Trophoblast cell (in vitro differentiated cells and primary cell): ENCODE data around the gene MPND.

Source experiments
- DNase-seq, 2 donors: peaks; one replicate each; pipeline ENCODE4 v3.0.0-alpha.2; 2016
- H2AFZ ChIP-seq: 2 replicates; pipeline ENCODE4 v1.6.1; 2013; ENCODE audit warnings: low read length, moderate library complexity, mild to moderate bottlenecking; ENCODE audit not compliant: insufficient read depth, poor library complexity
- H2AK5ac ChIP-seq: 2 replicates; pipeline ENCODE4 v1.6.1; 2013; ENCODE audit warnings: mild to moderate bottlenecking, low read length
- H2BK120ac ChIP-seq: 2 replicates; pipeline ENCODE4 v1.6.1; 2013; ENCODE audit warnings: low read length, mild to moderate bottlenecking, moderate library complexity; ENCODE audit not compliant: insufficient read depth, poor library complexity
- H2BK12ac ChIP-seq: 2 replicates; pipeline ENCODE4 v1.6.1; 2013; ENCODE audit warnings: mild to moderate bottlenecking, low read length, moderate library complexity
- H2BK5ac ChIP-seq: 2 replicates; pipeline ENCODE4 v1.6.1; 2013; ENCODE audit warnings: low read length, low read depth, moderate library complexity, mild to moderate bottlenecking; ENCODE audit not compliant: poor library complexity
- H3K14ac ChIP-seq: 2 replicates; pipeline ENCODE4 v1.6.1; 2013; ENCODE audit warnings: mild to moderate bottlenecking, low read length
- H3K18ac ChIP-seq: 2 replicates; pipeline ENCODE4 v1.6.1; 2013; ENCODE audit warnings: mild to moderate bottlenecking, low read length
- H3K23ac ChIP-seq: 2 replicates; pipeline ENCODE4 v1.6.1; 2013; ENCODE audit warnings: low read length
- H3K27ac ChIP-seq: 2 replicates; pipeline ENCODE4 v1.5.1; 2013; ENCODE audit warnings: low read depth, mild to moderate bottlenecking, inconsistent platforms, low read length, moderate library complexity
- H3K27me3 ChIP-seq: 2 replicates; pipeline ENCODE4 v1.6.1; 2013; ENCODE audit warnings: inconsistent platforms, mild to moderate bottlenecking, low read length, moderate library complexity; ENCODE audit not compliant: insufficient read depth
- H3K36me3 ChIP-seq, 2 experiments: 1 replicate in 1 of 2; 2 replicates in 1 of 2; pipeline ENCODE4 v1.6.1; 2013; ENCODE audit warnings: low read length in 2 of 2, mild to moderate bottlenecking in 2 of 2, moderate library complexity in 1 of 2; ENCODE audit not compliant: insufficient read depth in 2 of 2, control insufficient read depth in 1 of 2
- H3K4ac ChIP-seq: 2 replicates; pipeline ENCODE4 v1.6.1; 2013; ENCODE audit warnings: low read depth, mild to moderate bottlenecking, low read length, moderate library complexity
- H3K4me1 ChIP-seq, 2 experiments: 1 replicate in 1 of 2; 2 replicates in 1 of 2; pipeline ENCODE4 v1.6.1; 2013; ENCODE audit warnings: low read length in 2 of 2, mild to moderate bottlenecking in 2 of 2, moderate library complexity in 1 of 2; ENCODE audit not compliant: insufficient read depth in 2 of 2, control insufficient read depth in 1 of 2
- H3K4me2 ChIP-seq: 2 replicates; pipeline ENCODE4 v1.6.1; 2013; ENCODE audit warnings: inconsistent platforms, mild to moderate bottlenecking, low read length, moderate library complexity
- H3K4me3 ChIP-seq: 2 replicates; pipeline ENCODE4 v1.5.1; 2013; ENCODE audit warnings: mild to moderate bottlenecking, low read depth, low read length, inconsistent platforms
- H3K79me1 ChIP-seq: one replicate; pipeline ENCODE4 v1.6.1; 2013; ENCODE audit warnings: low read length
- H3K79me2 ChIP-seq: 2 replicates; pipeline ENCODE4 v1.6.1; 2013; ENCODE audit warnings: low read length, mild to moderate bottlenecking; ENCODE audit not compliant: control insufficient read depth, insufficient read depth, poor library complexity
- H3K9ac ChIP-seq: 2 replicates; pipeline ENCODE4 v1.6.1; 2013; ENCODE audit warnings: mild to moderate bottlenecking, low read length
- H3K9me3 ChIP-seq: 2 replicates; pipeline ENCODE4 v1.6.1; 2013; ENCODE audit warnings: low read depth, mild to moderate bottlenecking, control low read depth, inconsistent platforms, low read length; ENCODE audit not compliant: insufficient read depth
- H4K12ac ChIP-seq: 2 replicates; pipeline ENCODE4 v1.6.1; 2013; ENCODE audit warnings: low read depth, mild to moderate bottlenecking, low read length, moderate library complexity
- H4K8ac ChIP-seq: 2 replicates; pipeline ENCODE4 v1.6.1; 2013; ENCODE audit warnings: low read depth, mild to moderate bottlenecking, low read length, moderate library complexity
- H4K91ac ChIP-seq: one replicate; pipeline ENCODE4 v1.6.1; 2013; ENCODE audit warnings: low read depth, mild to moderate bottlenecking, low read length, moderate library complexity
- WGBS: extraction: QIAGEN DNeasy Blood & Tissue Kit; methylation state at CpG from one replicate; pipeline ENCODE4 v1.1.7; 2013; ENCODE audit warnings: missing lambda C conversion rate; ENCODE audit not compliant: insufficient read length, insufficient coverage; ENCODE audit errors: extremely low coverage; 5-methylcytosine and 5-hydroxymethylcytosine counted together

The MPND gene

DNA sequence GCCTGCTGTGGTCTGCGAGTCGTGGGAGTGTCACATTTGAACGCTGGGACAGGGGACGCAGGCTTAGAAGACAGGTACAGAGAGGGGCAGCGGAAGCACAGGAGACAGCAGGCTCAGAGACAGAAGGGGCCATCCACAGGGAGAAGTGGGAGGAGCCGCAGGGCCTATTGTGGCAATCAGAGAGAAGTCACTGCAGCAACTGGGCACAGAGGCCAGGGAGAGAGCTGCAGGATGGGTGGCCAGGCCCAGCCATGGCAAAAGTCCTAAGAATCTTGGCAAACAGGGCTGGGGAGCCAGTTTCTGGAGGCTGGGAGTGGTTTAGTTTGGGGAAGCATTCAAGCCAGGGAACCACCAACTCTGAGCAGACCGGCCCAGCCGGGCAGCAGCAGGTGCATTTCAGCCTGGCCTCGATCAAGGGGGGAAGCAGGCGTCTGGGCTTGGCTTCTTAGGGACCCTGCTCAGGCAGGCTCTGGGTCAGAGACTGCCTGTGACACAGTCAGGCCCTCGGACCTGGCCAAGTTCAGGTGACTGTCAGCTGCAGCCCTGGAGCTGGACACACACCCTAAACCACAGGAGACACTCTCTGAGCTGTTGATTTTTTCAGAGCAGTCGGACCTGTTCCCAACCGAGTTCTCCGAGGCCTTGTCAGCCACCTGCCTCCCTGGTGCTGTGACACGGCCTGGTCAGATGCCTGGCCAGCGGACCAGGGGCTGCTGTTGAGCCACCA, 45.1 kb downstream of the MPND start:
- Histone ChIP-seq H3K36me3 (peaks cover 34 to 45% of the 10 kb centered on the region in 2 experiments), H2BK5ac (no peak overlapping the region), H3K79me1 (peaks cover 29% of the 10 kb centered on the region), H3K23ac (no peak overlapping the region), H3K4me1 (peaks cover 41 to 44% of the 10 kb centered on the region in 2 experiments), H4K8ac (no peak overlapping the region), H2BK12ac (peak overlapping the region; percentile 59), H3K4me3 (peak overlapping the region; percentile 44), H3K14ac (peak overlapping the region; percentile 30), H4K12ac (no peak overlapping the region), H3K79me2 (peaks cover 40% of the 10 kb centered on the region), H3K18ac (peak overlapping the region; percentile 51), H3K27me3 (no peaks in the 10 kb centered on the region), H2BK120ac (no peak overlapping the region), H2AFZ (no peak overlapping the region), H3K27ac (peak overlapping the region; percentile 3), H3K4me2 (no peak overlapping the region), H3K9me3 (peaks cover 2% of the 10 kb centered on the region), H3K9ac (no peak overlapping the region), H3K4ac (peak overlapping the region; percentile 89), H4K91ac (peak overlapping the region; percentile 39), H2AK5ac (no peak overlapping the region)
- no CpG with 5 or more reads among the region's 16 CpGs for WGBS
- peak; percentile 73 for DNase-seq

DNA sequence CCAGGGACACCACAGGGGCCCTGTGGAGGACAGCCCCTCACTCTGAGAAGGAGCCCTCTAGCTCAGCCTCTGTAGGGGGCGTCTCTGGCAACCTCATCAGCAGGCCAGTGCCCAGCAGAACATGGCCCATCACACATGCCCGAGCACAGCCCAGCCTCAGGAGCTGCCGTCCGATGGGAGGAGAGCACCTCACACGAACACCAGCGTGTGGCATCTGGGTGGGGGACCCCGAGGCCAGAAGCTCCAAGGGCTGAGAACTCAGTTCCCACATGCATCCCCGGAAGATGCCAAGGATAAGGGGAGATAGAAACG, 45.7 kb downstream of the MPND start:
- peaks cover 44 to 47% of the 10 kb centered on the region in 2 experiments for H3K4me1 ChIP-seq
- H2BK120ac ChIP-seq = peak overlapping the region; percentile 10
- H3K27ac ChIP-seq = peak overlapping the region; percentile 3
- H4K91ac ChIP-seq = peak overlapping the region; percentile 39
- no peak overlapping the region for H3K14ac ChIP-seq
- no peak overlapping the region for H2BK5ac ChIP-seq
- no peaks in the 10 kb centered on the region for H3K27me3 ChIP-seq
- H2AK5ac ChIP-seq = peak overlapping the region; percentile 77
- H3K18ac ChIP-seq = peak overlapping the region; percentile 51
- H3K36me3 ChIP-seq = peaks cover 31 to 40% of the 10 kb centered on the region in 2 experiments
- H3K79me2 ChIP-seq = peaks cover 43% of the 10 kb centered on the region
- H3K79me1 ChIP-seq = peaks cover 29% of the 10 kb centered on the region
- DNase-seq = no peak
- H3K9me3 ChIP-seq = peaks cover 2% of the 10 kb centered on the region
- no peak overlapping the region for H3K9ac ChIP-seq
- H3K23ac ChIP-seq = no peak overlapping the region
- no peak overlapping the region for H3K4me2 ChIP-seq
- H4K12ac ChIP-seq = no peak overlapping the region
- H4K8ac ChIP-seq = no peak overlapping the region
- H2AFZ ChIP-seq = no peak overlapping the region
- peak overlapping the region; percentile 59 for H2BK12ac ChIP-seq
- H3K4ac ChIP-seq = peak overlapping the region; percentile 89
- H3K4me3 ChIP-seq = no peak overlapping the region
- no CpG with 5 or more reads among the region's 9 CpGs for WGBS

DNA sequence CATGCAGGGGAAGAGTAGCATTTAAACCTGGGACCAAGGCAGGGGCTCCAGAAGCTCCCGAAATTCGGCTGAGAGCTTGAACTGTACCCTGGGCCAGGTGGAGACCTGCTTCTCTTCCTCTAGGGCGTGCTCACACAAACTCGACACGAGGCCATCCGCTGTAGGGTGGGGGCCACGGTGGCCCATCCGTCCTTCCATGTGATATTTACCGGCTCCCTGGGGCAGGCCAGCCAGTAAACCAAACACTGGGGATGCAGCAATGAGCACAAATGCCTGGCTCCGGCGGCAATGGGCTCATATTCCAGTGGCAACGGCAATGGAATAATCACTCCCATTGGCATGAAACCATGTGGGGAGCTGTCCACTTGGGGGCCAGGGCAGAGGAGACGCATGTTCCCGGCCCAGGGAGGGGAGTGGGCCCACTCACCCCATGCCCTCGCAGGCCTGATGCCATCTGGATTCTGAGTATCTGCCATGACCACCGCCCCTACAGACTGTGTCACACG, 46.2 kb downstream of the MPND start:
- peak overlapping the region; percentile 13 for H3K4me3 ChIP-seq
- H2BK5ac ChIP-seq = peak overlapping the region; percentile 46
- H3K9me3 ChIP-seq = peaks cover 2% of the 10 kb centered on the region
- no peaks in the 10 kb centered on the region for H3K27me3 ChIP-seq
- no CpG with 5 or more reads among the region's 17 CpGs for WGBS
- H3K4me2 ChIP-seq = no peak overlapping the region
- no peak for DNase-seq
- peak overlapping the region; percentile 38 for H2AFZ ChIP-seq
- H2BK12ac ChIP-seq = peak overlapping the region; percentile 40
- H3K79me2 ChIP-seq = peaks cover 43% of the 10 kb centered on the region
- H3K18ac ChIP-seq = peak overlapping the region; percentile 78
- peaks cover 29% of the 10 kb centered on the region for H3K79me1 ChIP-seq
- peak overlapping the region; percentile 70 for H3K27ac ChIP-seq
- peak overlapping the region; percentile 67 for H4K91ac ChIP-seq
- H3K14ac ChIP-seq = peak overlapping the region; percentile 56
- H3K36me3 ChIP-seq = peaks cover 27 to 35% of the 10 kb centered on the region in 2 experiments
- H4K12ac ChIP-seq = no peak overlapping the region
- H3K4me1 ChIP-seq = peaks cover 49 to 53% of the 10 kb centered on the region in 2 experiments
- peak overlapping the region; percentile 43 for H4K8ac ChIP-seq
- peak overlapping the region; percentile 77 for H2AK5ac ChIP-seq
- H2BK120ac ChIP-seq = peak overlapping the region; percentile 33
- H3K23ac ChIP-seq = no peak overlapping the region
- H3K4ac ChIP-seq = peak overlapping the region; percentile 81
- H3K9ac ChIP-seq = no peak overlapping the region

DNA sequence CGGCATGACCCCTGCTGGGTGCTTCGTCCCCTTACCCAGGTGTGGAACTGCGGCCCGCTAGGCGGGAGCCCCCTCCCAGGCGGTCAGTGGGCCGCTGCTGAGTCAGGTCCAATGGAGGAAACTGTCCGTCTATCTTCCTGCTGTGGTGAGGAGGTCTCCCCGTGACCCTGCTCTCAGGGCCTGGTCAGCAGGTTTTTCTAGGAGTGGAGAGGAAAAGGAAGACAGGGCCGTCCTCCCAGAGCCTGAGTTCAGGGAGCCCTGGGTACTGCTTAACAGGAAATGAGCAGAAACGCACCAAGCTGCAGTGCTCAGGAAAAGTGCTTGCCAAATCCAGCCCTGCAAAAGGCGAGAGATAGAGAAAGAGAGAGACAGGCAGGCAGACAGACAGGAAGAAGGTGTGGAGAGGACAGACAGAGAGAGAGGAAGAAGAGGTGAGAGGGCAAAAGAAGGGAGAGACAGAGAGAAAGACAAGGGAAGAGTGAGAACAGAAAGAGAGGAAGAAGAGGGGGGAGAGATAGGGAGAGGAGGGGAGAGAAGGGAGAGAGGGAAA, 46.7 kb downstream of the MPND start:
- H3K4ac ChIP-seq = peak overlapping the region; percentile 81
- WGBS = no CpG with 5 or more reads among the region's 12 CpGs

More for the DNA sequence above, 46.7 kb downstream of the MPND start:
- Histone ChIP-seq H3K27ac (peak overlapping the region; percentile 70), H3K4me1 (peaks cover 52 to 56% of the 10 kb centered on the region in 2 experiments), H2AK5ac (peak overlapping the region; percentile 77), H3K36me3 (peaks cover 26 to 33% of the 10 kb centered on the region in 2 experiments), H2BK120ac (peak overlapping the region; percentile 33), H4K91ac (peak overlapping the region; percentile 71), H3K4me3 (peak overlapping the region; percentile 13), H3K9ac (no peak overlapping the region), H3K23ac (no peak overlapping the region), H3K27me3 (no peaks in the 10 kb centered on the region), H3K18ac (peak overlapping the region; percentile 78), H2BK5ac (peak overlapping the region; percentile 46), H3K79me1 (peaks cover 29% of the 10 kb centered on the region), H4K8ac (peak overlapping the region; percentile 43), H2BK12ac (peak overlapping the region; percentile 40), H3K9me3 (peaks cover 2% of the 10 kb centered on the region), H3K14ac (peak overlapping the region; percentile 56), H2AFZ (peak overlapping the region; percentile 38), H3K79me2 (peaks cover 42% of the 10 kb centered on the region), H4K12ac (no peak overlapping the region), H3K4me2 (peak overlapping the region; percentile 55)
- peak in 1 of 2 donors; percentile 21 for DNase-seq
